ENCODE results near the gene AMER1. TPM values are rescaled to one million over a fixed set of nuclear protein-coding genes. Genes with fewer than 3 reads are reported as not detected.

The AMER1 gene
- total RNA-seq, 1 experiment from 2014 or later, result 3.4 TPM

GRCh38 chrX:64191281-64192010 lies 14.1 kb downstream of the AMER1 start:
- CTCF ChIA-PET, result no interaction called here

GRCh38 chrX:64190136-64190740 lies 15.3 kb downstream of the AMER1 start:
- H3K4me1 ChIP-seq (ENCODE audit: insufficient read depth, low read length, poor library complexity, severe bottlenecking), result no peaks in the 10 kb centered on the region
- H3K36me3 ChIP-seq (ENCODE audit: insufficient read depth, low read length, poor library complexity, severe bottlenecking), result no peaks in the 10 kb centered on the region
- no peak overlapping the region for H3K4me3 ChIP-seq (ENCODE audit: low read depth, low read length, poor library complexity, severe bottlenecking)
- DNase-seq (ENCODE audit: low spot score), result no peak
- H3K27ac ChIP-seq (ENCODE audit: low read depth, low read length, poor library complexity, severe bottlenecking), result no peak overlapping the region
- intact Hi-C loops (cut with micrococcal nuclease; ENCODE audit: unreplicated experiment), result no loop called here
- CTCF ChIA-PET, result no interaction called here
- BruUV-seq (replicated peaks), result no TSS peak
- POLR2A ChIA-PET (ENCODE audit: low non-redundant PET), result no interaction called here
- no peaks in the 10 kb centered on the region for H3K9me3 ChIP-seq (ENCODE audit: low read depth, low read length, poor library complexity, severe bottlenecking)
- H3K27me3 ChIP-seq (replicated peaks; ENCODE audit: insufficient read depth, low read depth, low read length, poor library complexity), result no peaks in the 10 kb centered on the region
- TF ChIP-seq CTCF (conservative IDR thresholded peaks at IDR 0.05; ENCODE audit: low read depth, low read length) (no peak), EZH2 (IDR thresholded peaks at IDR 0.05; ENCODE audit: borderline replicate concordance, low read depth, low read length, poor library complexity, severe bottlenecking) (no peak)

More at GRCh38 chrX:64191281-64192010, 14.1 kb downstream of the AMER1 start:
- no peaks in the 10 kb centered on the region for H3K9me3 ChIP-seq (ENCODE audit: low read depth, low read length, poor library complexity, severe bottlenecking)
- intact Hi-C loops (cut with micrococcal nuclease; ENCODE audit: unreplicated experiment), result no loop called here
- no peak for TF ChIP-seq EZH2 (IDR thresholded peaks at IDR 0.05; ENCODE audit: borderline replicate concordance, low read depth, low read length, poor library complexity, severe bottlenecking)
- TF ChIP-seq CTCF (conservative IDR thresholded peaks at IDR 0.05; ENCODE audit: low read depth, low read length), result no peak
- no TSS peak for BruUV-seq (replicated peaks)
- no peak overlapping the region for H3K4me3 ChIP-seq (ENCODE audit: low read depth, low read length, poor library complexity, severe bottlenecking)
- no peaks in the 10 kb centered on the region for H3K27me3 ChIP-seq (replicated peaks; ENCODE audit: insufficient read depth, low read depth, low read length, poor library complexity)
- H3K27ac ChIP-seq (ENCODE audit: low read depth, low read length, poor library complexity, severe bottlenecking), result no peak overlapping the region
- DNase-seq (ENCODE audit: low spot score), result no peak
- H3K36me3 ChIP-seq (ENCODE audit: insufficient read depth, low read length, poor library complexity, severe bottlenecking), result no peaks in the 10 kb centered on the region
- POLR2A ChIA-PET (ENCODE audit: low non-redundant PET), result no interaction called here
- no peaks in the 10 kb centered on the region for H3K4me1 ChIP-seq (ENCODE audit: insufficient read depth, low read length, poor library complexity, severe bottlenecking)

GRCh38 chrX:64188901-64189300 lies 16.6 kb downstream of the AMER1 start:
- H3K9me3 ChIP-seq (ENCODE audit: low read depth, low read length, poor library complexity, severe bottlenecking), result no peaks in the 10 kb centered on the region
- TF ChIP-seq EZH2 (IDR thresholded peaks at IDR 0.05; ENCODE audit: borderline replicate concordance, low read depth, low read length, poor library complexity, severe bottlenecking) (no peak), CTCF (conservative IDR thresholded peaks at IDR 0.05; ENCODE audit: low read depth, low read length) (no peak)
- intact Hi-C loops (cut with micrococcal nuclease; ENCODE audit: unreplicated experiment), result no loop called here
- no peak for DNase-seq (ENCODE audit: low spot score)
- CTCF ChIA-PET, result no interaction called here
- BruUV-seq (replicated peaks), result no TSS peak
- H3K27me3 ChIP-seq (replicated peaks; ENCODE audit: insufficient read depth, low read depth, low read length, poor library complexity), result no peaks in the 10 kb centered on the region
- H3K36me3 ChIP-seq (ENCODE audit: insufficient read depth, low read length, poor library complexity, severe bottlenecking), result no peaks in the 10 kb centered on the region
- no peaks in the 10 kb centered on the region for H3K4me1 ChIP-seq (ENCODE audit: insufficient read depth, low read length, poor library complexity, severe bottlenecking)
- no peak overlapping the region for H3K27ac ChIP-seq (ENCODE audit: low read depth, low read length, poor library complexity, severe bottlenecking)
- POLR2A ChIA-PET (ENCODE audit: low non-redundant PET), result no interaction called here
- H3K4me3 ChIP-seq (ENCODE audit: low read depth, low read length, poor library complexity, severe bottlenecking), result no peak overlapping the region

All from A673 (cell line).